WI38 (cell line): ENCODE measurements around the gene FREM2.

ENCODE experiments used
- H3K4me3 ChIP-seq: 2 replicates; pipeline ENCODE4 v1.5.1; 2011; ENCODE audit warnings: low read depth, mild to moderate bottlenecking, control low read depth, low read length
- CTCF ChIP-seq: IDR thresholded peaks from 2 replicates; pipeline ENCODE4 v1.5.1; 2012; ENCODE audit warnings: low read depth, mild to moderate bottlenecking, control low read depth, low read length

FREM2 gene

GRCh38 chr13:38824342-38824741 lies 137.5 kb downstream of the FREM2 start:
- no peak overlapping the region for H3K4me3 ChIP-seq
- no peak for TF ChIP-seq CTCF

GRCh38 chr13:38826182-38826813 lies 139.4 kb downstream of the FREM2 start:
- no peak for TF ChIP-seq CTCF
- H3K4me3 ChIP-seq = no peak overlapping the region

- H3K4me3 ChIP-seq = no peak overlapping the region
- no peak for TF ChIP-seq CTCF
Measured at GRCh38 chr13:38830442-38831045, 143.7 kb downstream of the FREM2 start.

- no peak overlapping the region for H3K4me3 ChIP-seq
- TF ChIP-seq CTCF = no peak
Measured at GRCh38 chr13:38844581-38844980, 157.7 kb downstream of the FREM2 start.

GRCh38 chr13:38848360-38848759 lies 161.5 kb downstream of the FREM2 start:
- no peak overlapping the region for H3K4me3 ChIP-seq
- no peak for TF ChIP-seq CTCF

- no peak for TF ChIP-seq CTCF
- H3K4me3 ChIP-seq = no peak overlapping the region
Measured at GRCh38 chr13:38849315-38849714, 162.4 kb downstream of the FREM2 start.

- TF ChIP-seq CTCF = no peak
- no peak overlapping the region for H3K4me3 ChIP-seq
Measured at GRCh38 chr13:38850868-38851626, 164.2 kb downstream of the FREM2 start.
